Psoas muscle (tissue), 8 donors: ENCODE measurements around the gene FYN. TPM values are rescaled to one million over a fixed set of nuclear protein-coding genes. Genes with fewer than 3 reads are reported as not detected.

Source experiments
- ATAC-seq, 4 donors: fragments of 200-7000 bp; cut with Tn5 transposase; one replicate each; pipeline ENCODE4 v1.9.1; 2020; ENCODE audit warnings: moderate library complexity in 3 of 4, mild to moderate bottlenecking in 2 of 4
- DNase-seq, 2 donors: peaks; one replicate each; pipeline ENCODE4 v3.0.0-alpha.2; 2020
- H3K27ac ChIP-seq: fragments of 200-600 bp; one replicate; pipeline ENCODE4 v1.8.0; 2022
- H3K27me3 ChIP-seq, 3 donors: fragments of 200-600 bp in 1 of 3; one replicate each; pipeline versions ENCODE4 v1.6.1 to v1.8.0; 2013 to 2022; ENCODE audit warnings: low read length in 2 of 3, mild to moderate bottlenecking in 2 of 3, moderate library complexity in 1 of 3; ENCODE audit not compliant: insufficient read depth in 3 of 3
- H3K36me3 ChIP-seq, 2 donors: fragments of 200-600 bp in 1 of 2; one replicate each; pipeline versions ENCODE4 v1.6.1 to v1.8.0; 2013 to 2022; ENCODE audit warnings: low read depth in 1 of 2, mild to moderate bottlenecking in 1 of 2, moderate library complexity in 1 of 2; ENCODE audit not compliant: insufficient read depth in 1 of 2
- H3K4me1 ChIP-seq: fragments of 200-600 bp; one replicate; pipeline ENCODE4 v1.8.0; 2022
- H3K4me3 ChIP-seq: fragments of 200-600 bp; one replicate; pipeline ENCODE4 v1.8.0; 2022; ENCODE audit warnings: mild to moderate bottlenecking
- H3K9me3 ChIP-seq: fragments of 200-600 bp; one replicate; pipeline ENCODE4 v1.8.0; 2022
- WGBS, 3 donors: extraction: QIAGEN DNeasy Blood & Tissue Kit; methylation state at CpG; one replicate each; pipeline versions ENCODE4 v1.1.6 to v1.1.7; 2013; 5-methylcytosine and 5-hydroxymethylcytosine counted together
- intact Hi-C, 2 donors: fragments of 100-400 bp; cut with DNase I; formaldehyde crosslinking; loops; one replicate each; pipeline versions ENCODE4 v1.11.0 to v1.14.2; 2022
- polyA plus RNA-seq, 3 donors: library from polyadenylated mRNA; stranded (reverse); fragments of 200-250 nt; gene quantifications; one replicate each; pipeline ENCODE4 v1.2.3, GENCODE V29; 2013
- total RNA-seq, 4 donors: library from RNA; stranded (reverse); fragmentation: NEBNext Ultra II Directional in 2 of 4; extraction: Animal tissue kit (Norgen Biotek cat#: 25700) in 2 of 4; gene quantifications; one replicate each; pipeline versions ENCODE4 v1.2.1 to v1.2.4, GENCODE V29; 2021 to 2023
- TF ChIP-seq, protein P1 (sequence below): fragments of 200-600 bp; IDR thresholded peaks from one replicate; pipeline ENCODE4 v1.8.0; 2022; ENCODE audit warnings: antibody characterized with exemption
- donor health status: healthy with polysubstance abuse.
- donor health status: DM: no; HTN: no; CAD: no; lungs with moderate emphysema.
- donor health status: Bipolar disorder and iron deficiency.
- donor health status: healthy.
- donor health status: DM: yes; HTN: yes; CAD: no.
- donor health status: DM: no; HTN: no; CAD: no.
- donor health status: DM: no; HTN: no; CAD: no.
- donor health status: DM: yes; HTN: yes; CAD: no.

The FYN gene
- total and polyA plus RNA-seq, 7 donors = 7.1 to 27.8 (median 12.3) TPM

DNA sequence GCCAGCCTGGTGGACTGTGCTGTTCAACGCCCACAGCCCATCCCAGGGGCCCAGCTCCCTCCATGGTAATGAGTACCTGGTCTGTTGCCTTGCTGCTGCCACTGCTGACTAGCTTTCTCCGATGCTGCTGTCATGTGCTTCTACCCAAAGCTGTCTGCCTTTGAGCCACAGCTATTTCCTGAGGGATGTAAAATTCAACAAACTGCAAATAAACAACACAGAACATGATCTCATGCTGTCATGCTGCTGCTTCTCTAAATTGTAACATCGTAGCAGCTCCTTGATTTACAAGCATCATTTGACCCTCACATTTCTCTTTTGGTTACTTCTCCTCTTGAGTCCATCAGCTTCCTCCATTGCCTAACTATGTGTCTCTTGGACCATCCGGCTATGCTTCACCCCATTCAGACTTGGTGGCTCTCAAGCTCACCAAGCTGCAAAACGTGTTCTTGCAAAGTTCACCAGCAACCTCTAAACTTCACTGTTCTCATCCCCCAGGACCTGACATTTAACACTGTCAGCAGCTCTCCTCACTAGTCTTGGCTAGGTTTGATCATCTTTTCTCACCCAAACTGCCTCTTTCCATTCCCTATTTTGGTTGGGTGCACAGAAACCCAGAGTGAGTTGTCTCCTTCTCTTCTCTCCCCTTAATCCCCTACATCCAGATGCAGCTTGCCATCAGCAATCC lies 54.6 kb downstream of the FYN start:
- intact Hi-C loops = no loop called here
- H3K36me3 ChIP-seq = no peaks in the 10 kb centered on the region
- no peaks in the 10 kb centered on the region for H3K27me3 ChIP-seq
- TF ChIP-seq, protein P1, sequence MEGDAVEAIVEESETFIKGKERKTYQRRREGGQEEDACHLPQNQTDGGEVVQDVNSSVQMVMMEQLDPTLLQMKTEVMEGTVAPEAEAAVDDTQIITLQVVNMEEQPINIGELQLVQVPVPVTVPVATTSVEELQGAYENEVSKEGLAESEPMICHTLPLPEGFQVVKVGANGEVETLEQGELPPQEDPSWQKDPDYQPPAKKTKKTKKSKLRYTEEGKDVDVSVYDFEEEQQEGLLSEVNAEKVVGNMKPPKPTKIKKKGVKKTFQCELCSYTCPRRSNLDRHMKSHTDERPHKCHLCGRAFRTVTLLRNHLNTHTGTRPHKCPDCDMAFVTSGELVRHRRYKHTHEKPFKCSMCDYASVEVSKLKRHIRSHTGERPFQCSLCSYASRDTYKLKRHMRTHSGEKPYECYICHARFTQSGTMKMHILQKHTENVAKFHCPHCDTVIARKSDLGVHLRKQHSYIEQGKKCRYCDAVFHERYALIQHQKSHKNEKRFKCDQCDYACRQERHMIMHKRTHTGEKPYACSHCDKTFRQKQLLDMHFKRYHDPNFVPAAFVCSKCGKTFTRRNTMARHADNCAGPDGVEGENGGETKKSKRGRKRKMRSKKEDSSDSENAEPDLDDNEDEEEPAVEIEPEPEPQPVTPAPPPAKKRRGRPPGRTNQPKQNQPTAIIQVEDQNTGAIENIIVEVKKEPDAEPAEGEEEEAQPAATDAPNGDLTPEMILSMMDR = no peak
- no peak overlapping the region for H3K27ac ChIP-seq
- H3K4me3 ChIP-seq = no peak overlapping the region
- H3K4me1 ChIP-seq = no peaks in the 10 kb centered on the region
- peak in 1 of 4 donors; percentile 15 for ATAC-seq
- DNase-seq = no peak
- 42 to 53% (median 45%) methylated on average over 5 of the region's 5 CpGs for WGBS, 3 donors
- no peaks in the 10 kb centered on the region for H3K9me3 ChIP-seq

DNA sequence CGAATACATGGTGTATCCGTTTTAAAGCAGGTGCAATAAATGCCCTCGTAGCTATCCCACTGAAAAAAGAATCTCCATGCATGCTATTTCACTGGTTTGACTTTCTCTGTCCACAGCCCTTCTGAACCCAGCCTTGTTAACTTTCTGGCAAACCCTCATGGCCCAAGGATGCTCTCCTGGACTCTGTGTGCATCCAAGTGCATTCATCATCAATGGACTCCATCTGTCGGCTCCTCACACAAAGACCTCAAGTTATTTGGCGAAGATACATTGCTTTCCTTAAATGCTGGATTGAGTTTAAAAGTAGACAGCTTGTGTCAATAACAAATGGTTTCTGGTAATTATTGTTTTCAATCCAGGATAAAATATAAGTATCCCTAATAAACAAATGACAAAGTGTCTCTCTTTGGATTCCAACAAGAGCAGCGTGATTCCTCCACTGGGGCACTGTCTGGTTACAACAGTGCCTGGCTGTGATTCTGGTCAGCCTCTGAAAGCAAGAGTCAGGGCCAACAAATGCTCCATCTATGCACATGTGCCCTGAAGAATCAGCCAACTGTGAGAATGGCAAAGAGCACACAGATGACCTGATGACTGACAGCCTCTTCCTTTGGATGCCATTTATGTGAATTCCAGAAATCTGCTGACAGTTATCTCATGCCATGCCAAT lies 55.7 kb downstream of the FYN start:
- no peaks in the 10 kb centered on the region for H3K4me1 ChIP-seq
- ATAC-seq (peak in 1 of 4 donors; percentile 48), DNase-seq (peak in 1 of 2 donors; percentile 21)
- no peaks in the 10 kb centered on the region for H3K36me3 ChIP-seq
- no peak overlapping the region for H3K27ac ChIP-seq
- TF ChIP-seq, protein P1 = no peak
- 35 to 44% (median 40%) methylated on average over 6 of the region's 6 CpGs for WGBS, 3 donors
- no peaks in the 10 kb centered on the region for H3K27me3 ChIP-seq
- H3K9me3 ChIP-seq = no peaks in the 10 kb centered on the region
- intact Hi-C loops = no loop called here
- H3K4me3 ChIP-seq = no peak overlapping the region

DNA sequence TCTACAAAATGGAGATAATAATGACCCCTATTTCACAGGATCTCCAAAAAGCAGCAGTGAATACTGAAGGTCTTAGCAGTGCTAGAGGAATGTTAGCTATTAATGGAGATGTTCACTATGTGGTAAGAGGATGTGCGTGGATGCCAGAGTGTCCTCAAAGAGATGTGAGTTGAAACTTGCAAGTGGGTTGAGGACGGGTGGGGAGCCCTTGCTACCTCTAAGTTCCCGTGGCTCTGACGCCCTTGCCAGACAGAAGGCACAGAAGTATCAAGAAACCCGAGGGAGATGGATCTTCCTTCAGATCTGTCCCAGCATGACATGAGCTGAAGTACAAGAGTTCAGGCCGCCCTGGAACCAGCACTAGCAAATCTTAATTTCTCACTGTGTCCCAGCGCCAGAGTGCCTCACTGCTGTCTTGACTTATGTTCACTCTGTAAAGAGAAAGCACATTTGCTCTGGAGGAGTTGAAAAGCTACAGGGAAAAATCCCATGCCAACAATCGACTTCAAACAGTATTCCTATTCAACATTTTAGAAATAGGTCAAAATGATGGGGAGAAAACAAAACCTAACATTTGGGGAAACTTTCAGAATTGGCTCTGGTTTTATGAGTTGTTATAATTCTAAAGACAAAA lies 59.5 kb downstream of the FYN start:
- 76 to 86% (median 81%) methylated on average over 8 of the region's 8 CpGs for WGBS, 3 donors
- no peak overlapping the region for H3K4me3 ChIP-seq
- no peaks in the 10 kb centered on the region for H3K9me3 ChIP-seq
- H3K27ac ChIP-seq = no peak overlapping the region
- H3K27me3 ChIP-seq = no peaks in the 10 kb centered on the region
- TF ChIP-seq, protein P1 = no peak
- intact Hi-C loops = no loop called here
- no peaks in the 10 kb centered on the region for H3K36me3 ChIP-seq
- no peak for ATAC-seq
- no peaks in the 10 kb centered on the region for H3K4me1 ChIP-seq
- DNase-seq = no peak

DNA sequence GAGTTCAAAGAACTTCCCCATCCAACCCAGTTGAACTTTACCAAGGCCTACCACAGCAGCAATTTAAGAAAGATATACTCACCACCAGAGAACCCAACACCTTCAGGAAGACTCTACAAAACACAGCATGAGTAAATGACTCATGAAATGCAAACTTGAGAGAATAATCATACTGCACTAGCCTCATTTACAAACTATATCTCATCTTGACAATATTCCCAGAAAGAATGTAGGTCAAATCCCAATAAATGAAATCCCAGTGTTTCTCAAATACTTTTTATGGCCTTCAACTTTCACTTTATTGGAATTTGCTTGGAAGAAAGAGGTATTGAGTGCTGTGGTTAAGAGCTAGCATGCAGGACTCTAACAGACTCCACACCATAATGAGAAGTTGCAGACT lies 60.0 kb downstream of the FYN start:
- Histone ChIP-seq H3K4me1 (no peaks in the 10 kb centered on the region), H3K27me3 (no peaks in the 10 kb centered on the region), H3K36me3 (no peaks in the 10 kb centered on the region), H3K4me3 (no peak overlapping the region), H3K9me3 (no peaks in the 10 kb centered on the region), H3K27ac (no peak overlapping the region)
- TF ChIP-seq, protein P1 = no peak
- DNase-seq (no peak), ATAC-seq (no peak)
- intact Hi-C loops = no loop called here
